Right atrium auricular region (tissue), 2 donors: ENCODE results near the gene PCMT1. TPM values are rescaled to one million over a fixed set of nuclear protein-coding genes. Genes with fewer than 3 reads are reported as not detected.

ENCODE experiments used
- DNase-seq: peaks from one replicate; pipeline ENCODE4 v3.0.0-alpha.2; 2019; ENCODE audit warnings: low spot score
- H3K27ac ChIP-seq, 2 donors: fragments of 200-600 bp; sonication (generic); 1 replicate in 1 of 2; 2 replicates in 1 of 2; pipeline ENCODE4 v1.5.1; 2016 to 2019
- H3K27me3 ChIP-seq, 2 donors: fragments of 200-600 bp; sonication (generic); one replicate each; pipeline versions ENCODE4 v1.5.1 to v1.6.0; 2017 to 2019
- H3K36me3 ChIP-seq: fragments of 200-600 bp; sonication (generic); one replicate; pipeline ENCODE4 v1.5.1; 2016
- H3K4me1 ChIP-seq, 2 donors: fragments of 200-600 bp; sonication (generic); one replicate each; pipeline versions ENCODE4 v1.5.1 to v1.6.0; 2017 to 2019
- H3K4me3 ChIP-seq, 2 donors: fragments of 200-600 bp; sonication (generic); 1 replicate in 1 of 2; 2 replicates in 1 of 2; pipeline ENCODE4 v1.5.1; 2017 to 2019; ENCODE audit warnings: mild to moderate bottlenecking in 1 of 2, moderate library complexity in 1 of 2
- H3K9me3 ChIP-seq, 2 donors: fragments of 200-600 bp; sonication (generic); one replicate each; pipeline ENCODE4 v1.5.1; 2019
- CTCF ChIP-seq, 2 donors: fragments of 200-600 bp; sonication (generic); IDR thresholded peaks; one replicate each; pipeline ENCODE4 v1.5.1; 2019; ENCODE audit warnings: antibody characterized with exemption in 2 of 2
- total RNA-seq, 2 donors: library from RNA; depleted of rRNA; stranded (reverse); fragments of >200 nt; gene quantifications; one replicate each; pipeline ENCODE4 v1.1.0, GENCODE V29; 2016

The PCMT1 gene
- total RNA-seq, 2 donors from 2014 or later = 99.8 to 106 TPM

- peaks cover 0 to 11% of the 10 kb centered on the region in 2 donors for H3K9me3 ChIP-seq
- no peak for TF ChIP-seq CTCF (IDR thresholded peaks at IDR 0.05)
- no peak overlapping the region for H3K4me3 ChIP-seq
- H3K27ac ChIP-seq = no peak overlapping the region
- H3K4me1 ChIP-seq = no peaks in the 10 kb centered on the region
- no peaks in the 10 kb centered on the region for H3K27me3 ChIP-seq
- DNase-seq = no peak
- H3K36me3 ChIP-seq = peaks cover 16% of the 10 kb centered on the region
Measured at GRCh38 chr6:149763866-149764265, 14.3 kb downstream of the PCMT1 start.

GRCh38 chr6:149766156-149766769 lies 16.7 kb downstream of the PCMT1 start:
- H3K4me1 ChIP-seq = no peaks in the 10 kb centered on the region
- peaks cover 0 to 11% of the 10 kb centered on the region in 2 donors for H3K9me3 ChIP-seq
- H3K4me3 ChIP-seq = no peak overlapping the region
- no peak for TF ChIP-seq CTCF (IDR thresholded peaks at IDR 0.05)
- no peak overlapping the region for H3K27ac ChIP-seq
- peaks cover 18% of the 10 kb centered on the region for H3K36me3 ChIP-seq
- H3K27me3 ChIP-seq = no peaks in the 10 kb centered on the region
- no peak for DNase-seq

GRCh38 chr6:149769676-149770075 lies 20.1 kb downstream of the PCMT1 start:
- H3K36me3 ChIP-seq = peaks cover 36% of the 10 kb centered on the region

GRCh38 chr6:149771185-149771584 lies 21.6 kb downstream of the PCMT1 start:
- no peak for DNase-seq
- TF ChIP-seq CTCF (IDR thresholded peaks at IDR 0.05) = no peak
- Histone ChIP-seq H3K4me3 (no peak overlapping the region), H3K4me1 (no peaks in the 10 kb centered on the region), H3K27ac (no peak overlapping the region), H3K36me3 (peaks cover 33% of the 10 kb centered on the region), H3K27me3 (no peaks in the 10 kb centered on the region), H3K9me3 (peaks cover 0 to 5% of the 10 kb centered on the region in 2 donors)

More at GRCh38 chr6:149769676-149770075, 20.1 kb downstream of the PCMT1 start:
- no peak for DNase-seq
- H3K27ac ChIP-seq = no peak overlapping the region
- no peak for TF ChIP-seq CTCF (IDR thresholded peaks at IDR 0.05)
- no peak overlapping the region for H3K4me3 ChIP-seq
- H3K9me3 ChIP-seq = peaks cover 0 to 11% of the 10 kb centered on the region in 2 donors
- no peaks in the 10 kb centered on the region for H3K27me3 ChIP-seq
- H3K4me1 ChIP-seq = no peaks in the 10 kb centered on the region

GRCh38 chr6:149771925-149772324 lies 22.4 kb downstream of the PCMT1 start:
- no peak overlapping the region for H3K4me3 ChIP-seq
- no peaks in the 10 kb centered on the region for H3K9me3 ChIP-seq
- H3K36me3 ChIP-seq = peaks cover 27% of the 10 kb centered on the region
- H3K4me1 ChIP-seq = no peaks in the 10 kb centered on the region
- no peak overlapping the region for H3K27ac ChIP-seq
- no peak for TF ChIP-seq CTCF (IDR thresholded peaks at IDR 0.05)
- no peak for DNase-seq
- no peaks in the 10 kb centered on the region for H3K27me3 ChIP-seq

- Histone ChIP-seq H3K9me3 (no peaks in the 10 kb centered on the region), H3K36me3 (peaks cover 4% of the 10 kb centered on the region), H3K27ac (no peak overlapping the region), H3K4me1 (no peaks in the 10 kb centered on the region), H3K4me3 (no peak overlapping the region), H3K27me3 (no peaks in the 10 kb centered on the region)
- no peak for DNase-seq
- TF ChIP-seq CTCF (IDR thresholded peaks at IDR 0.05) = no peak
Measured at GRCh38 chr6:149777624-149778023, 28.1 kb downstream of the PCMT1 start.
